Lung microvascular endothelial cell (primary cell): Measurements from ENCODE around the gene MRPS6. TPM values are rescaled to one million over a fixed set of nuclear protein-coding genes. Genes with fewer than 3 reads are reported as not detected.

Experiments
- DNase-seq, 2 donors: peaks; one replicate each; pipeline versions ENCODE4 v3.0.0 to v3.0.0-alpha.2; 2010; ENCODE audit warnings: low read depth in 2 of 2
- total RNA-seq: library from RNA; depleted of rRNA; stranded (reverse); fragments of >200 nt; gene quantifications from 2 replicates; pipeline ENCODE4 v1.2.1, GENCODE V29; 2014

MRPS6 gene
- total RNA-seq, 1 donor from 2014 or later, result 16.3 TPM

- DNase-seq, result no peak
Observed at GRCh38 chr21:34100337-34100736, 27.0 kb downstream of the MRPS6 start.

GRCh38 chr21:34100790-34101189 is 27.4 kb downstream of the MRPS6 start:
- peak; percentile 19 to 70 for DNase-seq

- no peak for DNase-seq
Observed at GRCh38 chr21:34105947-34106541, 32.7 kb downstream of the MRPS6 start.

DNA sequence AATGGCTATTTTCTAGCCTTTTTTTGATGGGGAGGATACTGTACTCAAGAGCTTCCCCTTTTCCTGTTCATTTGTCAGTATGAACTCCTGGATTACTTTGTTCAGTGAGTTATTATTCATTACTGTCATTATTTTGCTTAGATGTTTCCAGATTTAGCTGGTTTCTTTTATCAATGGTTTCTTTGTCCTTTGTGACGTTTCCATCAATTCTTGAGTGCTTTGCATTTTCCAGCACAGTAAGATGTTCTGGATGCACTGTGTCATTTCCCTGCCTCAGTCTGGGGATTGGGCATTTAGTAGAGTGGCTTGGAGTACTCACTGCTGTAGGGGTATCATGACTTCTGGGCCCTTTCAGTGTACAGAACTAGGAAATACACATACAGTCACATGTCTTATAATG is 34.2 kb downstream of the MRPS6 start:
- DNase-seq, result no peak

GRCh38 chr21:34109075-34109474 is 35.7 kb downstream of the MRPS6 start:
- DNase-seq, result no peak

GRCh38 chr21:34110594-34111202 is 37.3 kb downstream of the MRPS6 start:
- no peak for DNase-seq

- no peak for DNase-seq
Observed at GRCh38 chr21:34112316-34113033, 39.1 kb downstream of the MRPS6 start.

DNA sequence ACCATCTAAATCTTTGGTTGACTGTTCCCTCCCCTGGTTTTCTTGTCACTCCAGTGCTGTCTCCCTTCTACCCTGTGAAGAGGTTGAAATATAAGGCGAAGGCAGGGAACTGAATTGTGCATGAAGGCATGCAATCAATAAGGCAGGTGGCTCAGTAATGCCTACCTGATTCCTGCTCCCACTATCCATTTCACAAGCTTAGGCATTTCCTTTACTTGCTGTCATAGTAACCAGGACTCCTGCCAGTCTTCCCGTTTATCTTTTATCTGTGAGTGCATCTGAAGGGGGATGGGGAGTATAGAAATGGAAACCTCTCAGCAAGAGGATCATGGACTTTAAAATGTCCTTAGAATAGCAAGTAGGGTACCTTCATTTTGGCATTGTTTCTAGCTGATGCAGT is 40.5 kb downstream of the MRPS6 start:
- no peak for DNase-seq

DNA sequence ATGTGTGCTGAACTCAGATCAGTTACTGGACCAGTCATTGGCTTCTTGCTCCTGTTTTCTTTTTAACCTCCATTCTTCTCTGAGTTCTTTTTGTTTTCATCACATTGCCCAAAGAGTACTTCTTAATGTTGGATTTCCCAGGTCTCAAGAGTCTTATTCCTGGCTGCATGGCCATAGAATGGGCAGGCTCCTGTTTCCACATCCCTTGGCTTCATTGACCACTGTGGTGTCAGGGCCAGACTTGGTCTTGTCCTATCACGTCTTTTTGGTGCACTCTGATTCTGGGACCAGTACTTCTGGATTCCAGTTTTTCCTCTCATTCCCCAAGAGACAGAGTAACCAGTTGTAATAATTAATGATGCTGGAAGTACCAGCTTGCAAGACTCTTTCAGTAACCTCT is 41.8 kb downstream of the MRPS6 start:
- DNase-seq, result no peak

- DNase-seq, result no peak
Observed at GRCh38 chr21:34116569-34116968, 43.2 kb downstream of the MRPS6 start.

DNA sequence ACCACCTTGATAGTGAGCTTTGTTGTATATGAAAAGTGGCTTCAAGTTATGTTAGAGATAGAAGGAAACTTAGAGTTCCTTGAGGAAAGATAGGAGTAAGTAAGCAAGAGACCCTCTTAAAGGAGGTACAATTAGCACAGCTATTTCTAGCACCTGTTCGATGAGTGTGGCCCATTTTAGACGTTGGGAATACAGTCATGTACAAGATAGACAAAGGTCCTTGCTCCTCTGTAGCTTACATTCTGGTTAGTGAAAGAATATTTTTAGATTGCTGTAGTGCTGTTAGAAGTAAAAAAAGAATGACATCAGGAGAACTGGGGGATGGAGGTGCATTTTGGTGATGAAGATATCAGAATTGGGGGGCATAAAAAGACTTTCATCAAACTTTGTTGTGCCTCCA is 47.5 kb downstream of the MRPS6 start:
- DNase-seq, result no peak

- DNase-seq, result no peak
Observed at GRCh38 chr21:34122047-34122446, 48.7 kb downstream of the MRPS6 start.

DNA sequence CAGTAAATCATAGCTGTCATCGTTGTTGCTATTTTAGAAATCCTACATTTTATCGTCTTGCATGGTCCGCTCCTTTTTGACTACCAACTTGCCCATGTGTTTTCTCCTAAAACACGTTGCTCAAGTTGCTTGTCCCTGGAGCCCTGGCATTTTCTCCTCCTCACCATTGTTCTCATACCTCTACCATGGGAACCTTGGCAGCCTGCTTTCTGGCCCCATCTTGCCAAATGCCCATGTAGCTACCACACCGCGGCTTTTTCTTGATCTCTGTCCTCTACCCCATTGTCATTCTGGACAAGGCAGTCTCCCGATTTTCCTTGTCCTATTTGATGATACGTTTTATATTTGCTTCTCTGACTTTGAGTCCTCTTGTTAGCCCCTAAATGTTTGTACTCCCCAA is 50.2 kb downstream of the MRPS6 start:
- no peak for DNase-seq

GRCh38 chr21:34126269-34126668 is 52.9 kb downstream of the MRPS6 start:
- DNase-seq, result no peak

GRCh38 chr21:34126691-34127090 is 53.3 kb downstream of the MRPS6 start:
- no peak for DNase-seq

DNA sequence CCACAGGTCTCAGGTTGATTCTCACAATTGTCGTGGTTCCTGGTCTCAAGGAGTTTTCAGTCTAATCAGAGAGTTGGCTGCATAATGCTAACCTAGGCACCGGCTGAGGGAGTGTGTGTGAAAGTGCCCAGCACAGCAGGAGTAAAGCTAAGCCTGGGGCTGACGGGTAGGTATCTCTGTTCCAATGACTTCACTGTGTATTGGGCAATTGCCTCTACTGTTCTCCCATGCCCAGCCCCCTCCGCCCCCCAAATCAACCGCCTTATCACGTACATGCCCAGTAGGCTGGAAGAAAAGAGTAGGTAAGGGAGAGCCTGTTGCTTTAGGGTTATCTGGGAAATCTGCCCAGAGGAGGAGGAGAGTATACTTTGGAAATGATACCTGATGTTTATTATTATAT is 54.7 kb downstream of the MRPS6 start:
- DNase-seq, result no peak

- no peak for DNase-seq
Observed at GRCh38 chr21:34128674-34129038, 55.3 kb downstream of the MRPS6 start.

DNA sequence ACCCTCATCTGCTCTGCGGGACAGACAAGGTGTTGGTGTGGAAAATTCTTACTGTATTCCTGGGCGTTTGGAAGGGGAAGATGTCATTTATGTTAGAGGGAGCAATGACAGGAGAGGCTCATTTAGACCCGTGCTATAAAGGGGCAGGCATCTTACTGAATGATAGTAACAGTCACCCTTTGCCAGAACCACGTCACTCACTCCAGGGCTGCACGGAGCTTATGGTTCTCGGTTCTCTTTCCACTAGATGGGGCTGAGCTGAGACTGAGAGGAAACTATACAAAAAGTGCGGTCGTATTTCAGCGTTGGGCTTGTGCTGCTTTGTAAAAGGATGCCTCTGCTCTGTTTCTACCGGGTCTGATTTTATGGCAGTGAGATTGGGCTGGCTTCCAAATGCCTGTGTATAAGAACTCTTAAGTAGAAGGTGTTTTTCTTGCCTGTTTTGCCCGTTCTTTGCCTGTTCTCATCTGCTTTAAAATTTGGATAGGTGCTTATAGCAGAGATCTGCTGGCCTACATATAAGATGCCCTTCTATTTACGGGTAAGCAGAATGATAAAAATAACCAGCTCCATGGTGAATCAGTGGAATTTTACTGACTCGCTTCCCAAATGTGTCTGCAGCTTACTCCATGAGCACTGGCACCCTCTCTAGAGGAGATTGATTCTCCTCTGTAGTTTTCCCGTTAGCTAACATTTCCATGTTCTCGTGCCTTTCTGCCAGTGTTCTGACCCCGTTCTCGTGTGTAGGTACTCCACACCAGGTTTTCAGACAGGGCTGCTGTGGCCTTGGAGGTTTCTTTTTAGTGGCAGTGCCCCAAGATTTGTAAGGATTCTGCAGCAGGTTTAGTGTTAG is 55.9 kb downstream of the MRPS6 start:
- peak; percentile 42 to 93 for DNase-seq

DNA sequence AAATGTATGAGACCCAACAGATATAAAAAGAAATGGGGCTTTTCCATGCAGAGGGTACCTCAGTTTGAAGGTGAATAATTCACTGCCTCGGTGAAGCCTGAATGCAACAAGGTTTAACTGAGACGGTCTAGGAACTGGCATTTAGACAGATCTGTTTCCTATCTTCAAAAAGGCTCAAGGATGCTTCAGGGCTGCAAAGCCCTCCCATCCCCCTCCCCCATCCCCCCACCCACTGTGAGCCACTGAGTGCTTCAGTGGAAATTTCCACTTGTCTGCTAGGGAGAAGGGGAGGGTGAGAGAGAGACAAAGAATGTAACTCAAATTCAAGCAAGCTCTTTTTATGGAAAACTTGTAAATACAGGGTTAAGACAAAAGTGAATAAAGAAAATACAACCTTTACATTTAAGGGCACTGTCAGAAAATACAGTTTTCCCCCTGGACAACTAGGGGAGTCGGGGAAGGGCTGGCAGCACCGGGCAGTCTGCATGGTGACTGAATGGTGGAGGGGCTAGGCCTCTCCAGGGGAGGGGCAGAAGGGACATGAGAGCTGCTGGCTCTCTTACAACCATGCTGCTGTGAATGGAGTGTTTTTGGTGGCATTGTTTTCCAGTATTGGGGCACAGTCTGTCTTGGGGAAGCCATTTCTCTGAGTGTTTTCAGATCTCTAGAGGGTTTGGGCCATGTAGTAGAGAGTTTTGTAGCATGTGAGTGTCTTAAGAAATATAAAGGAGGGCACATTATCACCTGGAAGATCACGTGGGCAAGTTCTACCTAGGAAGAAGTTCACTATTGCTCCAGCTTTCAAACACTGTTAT is 56.7 kb downstream of the MRPS6 start:
- peak in 1 of 2 donors; percentile 62 for DNase-seq

GRCh38 chr21:34130716-34130985 is 57.3 kb downstream of the MRPS6 start:
- DNase-seq, result no peak

GRCh38 chr21:34131586-34131985 is 58.2 kb downstream of the MRPS6 start:
- no peak for DNase-seq

GRCh38 chr21:34132202-34132601 is 58.8 kb downstream of the MRPS6 start:
- no peak for DNase-seq
